Measurements from ENCODE around the gene POLR2A.

The POLR2A gene

DNA sequence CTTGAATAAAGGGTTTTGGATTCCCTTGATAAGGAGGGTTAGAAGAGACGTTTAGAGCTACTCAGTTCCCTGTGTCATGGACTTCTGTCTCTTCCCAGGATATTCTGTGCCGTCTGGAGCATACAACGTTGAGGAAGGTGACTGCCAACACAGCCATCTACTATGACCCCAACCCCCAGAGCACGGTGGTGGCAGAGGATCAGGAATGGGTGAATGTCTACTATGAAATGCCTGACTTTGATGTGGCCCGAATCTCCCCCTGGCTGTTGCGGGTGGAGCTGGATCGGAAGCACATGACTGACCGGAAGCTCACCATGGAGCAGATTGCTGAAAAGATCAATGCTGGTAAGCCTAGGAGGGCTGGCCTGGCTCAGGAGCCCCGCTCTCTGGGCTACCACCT, 24.7 kb downstream of the POLR2A start:
- no peak for DNase-seq (ENCODE audit: low spot score)

DNA sequence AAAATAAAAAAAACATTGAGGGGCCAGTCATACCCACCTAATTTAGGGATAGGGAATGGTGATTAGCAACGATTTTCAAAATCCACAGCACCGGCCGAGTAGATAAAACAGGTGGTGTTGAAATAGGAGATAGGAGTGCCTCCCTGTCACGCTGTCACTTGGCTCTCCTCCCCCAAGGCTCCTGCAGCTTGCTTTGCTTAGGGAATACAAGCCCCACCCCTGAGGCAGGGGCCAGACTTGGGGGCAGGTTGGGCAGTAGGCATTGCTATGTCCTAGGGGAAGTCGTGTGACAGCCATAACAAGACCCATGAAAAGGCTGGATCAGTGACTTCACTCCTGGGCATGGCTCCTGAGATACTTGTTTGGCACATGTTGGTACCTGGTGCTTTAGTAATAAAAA, 25.8 kb downstream of the POLR2A start:
- DNase-seq (ENCODE audit: low spot score): no peak

- DNase-seq (ENCODE audit: low spot score): no peak
These were observed 26.9 kb downstream of the POLR2A start for GRCh38 chr17:7511108-7511507.

DNA sequence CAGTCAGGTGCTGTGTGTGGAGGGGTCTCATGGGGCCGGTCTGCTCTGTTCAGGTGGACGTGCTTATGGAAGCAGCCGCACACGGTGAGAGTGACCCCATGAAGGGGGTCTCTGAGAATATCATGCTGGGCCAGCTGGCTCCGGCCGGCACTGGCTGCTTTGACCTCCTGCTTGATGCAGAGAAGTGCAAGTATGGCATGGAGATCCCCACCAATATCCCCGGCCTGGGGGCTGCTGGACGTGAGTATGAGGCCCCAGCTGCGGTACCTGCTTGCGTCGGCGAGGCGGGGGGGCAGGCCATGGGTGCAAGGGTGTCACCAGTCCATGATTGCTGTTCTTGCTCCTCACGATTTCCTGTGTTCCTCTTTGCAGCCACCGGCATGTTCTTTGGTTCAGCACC, 27.9 kb downstream of the POLR2A start:
- DNase-seq (ENCODE audit: low spot score): no peak

GRCh38 chr17:7512824-7513540, 28.8 kb downstream of the POLR2A start:
- DNase-seq (ENCODE audit: low spot score): no peak

- no peak for DNase-seq (ENCODE audit: low spot score)
These were observed 29.8 kb downstream of the POLR2A start for GRCh38 chr17:7513850-7514419.

GRCh38 chr17:7515911-7516610, 31.9 kb downstream of the POLR2A start:
- DNase-seq (ENCODE audit: low spot score): no peak

GRCh38 chr17:7523033-7523432, 38.9 kb downstream of the POLR2A start:
- peak; percentile 62 for DNase-seq (ENCODE audit: low spot score)

GRCh38 chr17:7528842-7529241, 44.7 kb downstream of the POLR2A start:
- no peak for DNase-seq (ENCODE audit: low spot score)

DNA sequence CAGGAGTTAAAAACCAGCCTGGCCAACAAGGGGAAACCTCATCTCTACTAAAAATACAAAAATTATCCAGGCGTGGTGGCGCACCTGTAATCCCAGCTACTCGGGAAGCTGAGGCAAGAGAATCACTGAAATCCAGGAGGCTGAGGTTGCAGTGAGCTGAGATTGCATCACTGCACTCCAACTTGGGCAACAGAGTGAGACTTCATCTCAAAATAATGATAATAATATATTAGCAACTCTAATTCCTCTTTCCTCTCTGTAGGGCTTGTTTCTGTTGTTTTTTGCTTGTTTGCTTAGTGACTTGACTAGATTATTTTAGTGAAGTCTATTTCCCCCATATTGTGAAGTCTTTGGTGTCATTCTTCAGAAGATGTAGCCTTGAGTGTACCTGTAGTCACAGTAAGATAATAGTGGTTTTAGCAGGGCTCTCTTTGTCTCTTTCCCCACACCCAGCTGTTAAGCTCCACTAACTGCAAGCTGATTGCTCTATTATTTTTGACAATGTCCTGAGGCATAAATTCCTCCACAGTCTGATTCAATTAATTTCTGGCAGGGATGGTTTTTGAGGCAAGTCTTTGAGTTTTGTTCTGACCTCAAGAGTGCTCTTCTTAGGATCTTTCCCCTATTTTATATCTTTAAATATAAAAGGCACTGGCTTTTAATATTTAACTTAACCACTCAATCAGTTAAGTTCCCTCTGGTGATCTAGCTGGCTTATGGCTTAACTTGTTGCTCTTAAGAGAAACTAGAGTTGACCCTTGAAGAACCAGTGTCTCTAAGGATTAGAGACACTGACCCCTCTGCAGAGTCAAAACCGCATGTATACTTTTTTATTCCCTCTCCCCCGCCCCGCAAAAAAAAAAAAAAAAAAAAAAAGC, 46.1 kb downstream of the POLR2A start:
- no peak for DNase-seq (ENCODE audit: low spot score)

- no peak for DNase-seq (ENCODE audit: low spot score)
These were observed 53.9 kb downstream of the POLR2A start for GRCh38 chr17:7538050-7538449.

DNA sequence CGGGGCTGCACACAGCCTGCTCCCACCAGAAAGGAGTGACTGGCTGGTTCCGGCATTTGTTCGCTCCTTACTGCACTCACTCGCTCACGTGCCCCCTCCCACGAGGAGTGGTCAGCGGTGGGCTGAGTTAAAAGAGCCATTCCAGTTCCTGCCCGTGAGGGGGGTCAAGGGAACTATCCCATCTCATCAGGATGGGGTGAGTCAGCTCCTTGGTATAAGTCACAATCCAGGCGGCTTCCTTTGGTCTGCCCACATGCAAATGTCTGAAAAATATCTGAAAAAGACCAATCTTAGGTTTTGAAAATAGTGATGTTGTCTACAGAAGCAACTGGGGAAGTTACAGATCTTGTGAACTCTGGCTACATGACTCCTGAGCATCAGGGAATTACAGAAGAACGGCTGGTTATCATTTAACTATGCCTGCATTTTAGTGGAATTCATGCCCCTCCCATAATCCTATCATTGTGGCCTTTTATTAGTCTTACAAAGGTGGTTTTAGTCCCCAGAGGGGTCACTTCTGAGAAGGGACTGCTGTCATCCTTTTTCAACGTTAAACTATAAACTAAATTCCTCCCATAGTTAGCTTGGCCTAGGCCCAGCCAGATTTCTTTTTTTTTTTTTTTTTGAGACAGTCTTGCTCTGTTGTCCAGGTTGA, 54.9 kb downstream of the POLR2A start:
- DNase-seq (ENCODE audit: low spot score): no peak

DNA sequence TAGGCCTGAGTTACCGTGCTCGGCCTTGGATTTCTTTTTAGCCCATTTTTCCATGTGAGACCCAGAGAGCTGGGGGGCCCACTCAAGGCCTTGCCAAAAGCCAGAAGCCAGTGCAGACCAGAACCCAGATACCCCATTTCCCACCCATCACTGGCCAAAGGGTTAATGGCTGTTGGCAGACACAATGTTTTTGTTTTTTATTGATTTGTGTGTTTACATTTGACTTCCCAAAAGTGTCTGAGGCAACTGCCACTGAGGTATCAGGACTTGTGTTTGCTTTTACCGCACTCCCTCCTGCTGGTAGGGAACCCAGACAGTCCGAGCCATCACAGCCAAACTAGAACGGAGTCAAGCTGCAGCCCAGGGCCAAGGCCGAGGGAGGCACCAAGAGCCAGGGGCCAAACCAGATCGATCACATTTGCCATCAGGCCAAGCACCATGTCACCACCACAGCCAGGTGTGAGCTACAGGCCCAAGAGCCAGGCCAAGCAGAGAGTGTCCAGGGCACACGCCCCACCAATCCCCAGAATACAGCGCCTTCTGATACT, 57.0 kb downstream of the POLR2A start:
- DNase-seq (ENCODE audit: low spot score): no peak

GRCh38 chr17:7544911-7545310, 60.7 kb downstream of the POLR2A start:
- DNase-seq (ENCODE audit: low spot score): no peak

- DNase-seq (ENCODE audit: low spot score): peak; percentile 83
These were observed 64.6 kb downstream of the POLR2A start, which contains the start of gene TNFSF12 for GRCh38 chr17:7548585-7549400. TNFSF12 (plus strand) TSS chr17:7549058; CDS start chr17:7549154, 96 bp downstream.
